ENCODE measurements around the gene ANXA6.

Gene ANXA6

DNA sequence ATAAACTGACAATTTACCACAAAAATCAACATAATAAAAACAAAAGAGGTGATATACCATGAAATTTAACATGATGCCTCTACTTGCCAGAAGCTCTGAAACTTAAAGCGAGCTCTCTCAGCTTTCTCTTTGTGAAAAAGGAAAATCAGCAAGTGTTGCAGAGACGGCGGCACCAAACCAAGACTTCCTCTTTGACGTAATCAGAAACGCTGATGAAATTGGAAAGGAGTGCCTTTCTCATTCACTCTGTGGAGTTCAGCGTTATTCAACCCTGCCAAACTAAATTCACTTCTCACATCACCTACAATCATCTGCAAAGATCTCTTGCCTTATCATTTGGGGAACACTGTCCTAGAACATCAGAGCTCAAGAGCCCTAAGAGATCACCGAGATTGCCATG, 32.2 kb downstream of the ANXA6 start:
- DNase-seq = no peak

DNA sequence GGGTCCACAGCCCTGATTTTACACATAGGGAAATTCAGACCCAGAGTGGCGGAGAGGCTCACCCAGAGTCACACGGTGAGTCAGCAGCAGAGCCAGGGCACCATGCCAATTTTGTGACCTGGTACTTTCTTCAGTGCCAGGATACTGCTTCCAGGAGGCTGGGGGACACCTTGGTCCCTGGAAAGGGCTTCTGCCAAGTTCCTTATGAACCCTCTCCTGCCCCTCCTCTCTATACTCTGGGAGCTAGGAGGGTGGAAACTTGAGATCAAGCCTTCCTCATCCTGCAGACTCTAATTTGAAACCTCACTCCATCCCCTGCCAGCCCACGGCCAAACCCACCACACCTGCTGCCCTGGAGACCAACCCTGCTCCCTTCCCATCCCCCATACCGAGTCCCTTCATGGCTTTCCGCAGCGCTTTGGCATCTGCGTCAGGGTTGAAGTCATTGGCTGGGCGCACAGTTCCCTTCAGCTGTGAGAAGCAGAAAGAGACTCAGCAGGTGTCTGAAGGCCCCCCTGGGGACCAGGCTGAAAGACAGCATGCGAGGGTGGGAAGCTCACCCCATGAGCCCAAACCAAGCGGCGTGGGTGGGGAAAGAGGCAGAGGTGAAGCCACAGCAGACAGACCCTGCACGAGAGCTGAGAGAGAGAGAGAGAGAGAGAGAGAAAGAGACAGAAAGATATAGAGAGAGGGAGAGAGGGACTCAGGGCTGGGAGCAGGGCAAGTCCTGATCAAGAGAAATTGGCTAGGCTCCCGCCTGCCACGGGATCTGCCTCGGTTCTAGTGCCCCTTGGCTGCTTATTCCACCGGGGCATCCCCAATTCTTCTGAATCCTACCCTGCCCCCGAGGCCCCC, 33.5 kb downstream of the ANXA6 start:
- DNase-seq = no peak

DNA sequence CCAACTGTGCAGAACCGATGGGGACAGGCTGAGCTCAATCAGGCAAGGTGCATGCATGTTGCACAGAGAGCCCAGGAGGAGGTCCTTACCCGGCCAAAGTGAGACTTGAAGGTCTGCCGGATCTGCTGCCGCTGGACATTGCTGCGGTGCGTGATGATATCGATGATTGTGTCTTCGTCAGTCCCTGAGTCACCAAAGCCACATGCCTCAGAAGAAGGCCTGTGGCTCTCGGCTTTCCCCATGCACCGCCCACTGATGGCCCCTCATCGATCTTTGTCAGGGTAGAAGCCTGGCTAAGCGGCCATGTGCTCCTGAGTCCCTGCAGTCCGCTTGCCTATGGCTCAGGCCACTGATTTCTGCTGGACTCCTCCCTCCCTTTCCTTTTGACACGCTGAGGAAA, 34.8 kb downstream of the ANXA6 start:
- DNase-seq = no peak

DNA sequence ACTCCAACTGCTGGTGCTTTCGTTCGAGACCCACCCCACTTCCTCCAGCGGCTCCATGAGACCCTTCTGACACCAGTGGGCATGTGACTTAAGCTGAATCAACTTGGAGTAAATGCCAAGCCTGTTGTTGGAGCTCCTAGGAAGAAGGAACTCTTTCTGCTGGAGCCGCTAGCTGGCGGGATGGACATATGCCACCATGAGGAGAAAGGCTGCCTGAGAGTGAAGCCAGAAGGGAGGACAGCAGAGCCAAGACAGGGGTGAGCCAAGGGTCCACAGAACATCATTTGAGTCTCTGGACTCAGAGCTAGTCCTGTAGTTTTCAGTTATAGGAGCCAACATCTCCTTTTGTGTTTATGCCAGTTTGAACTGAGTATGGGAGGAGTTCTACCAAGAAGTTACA, 35.9 kb downstream of the ANXA6 start:
- DNase-seq = no peak

DNA sequence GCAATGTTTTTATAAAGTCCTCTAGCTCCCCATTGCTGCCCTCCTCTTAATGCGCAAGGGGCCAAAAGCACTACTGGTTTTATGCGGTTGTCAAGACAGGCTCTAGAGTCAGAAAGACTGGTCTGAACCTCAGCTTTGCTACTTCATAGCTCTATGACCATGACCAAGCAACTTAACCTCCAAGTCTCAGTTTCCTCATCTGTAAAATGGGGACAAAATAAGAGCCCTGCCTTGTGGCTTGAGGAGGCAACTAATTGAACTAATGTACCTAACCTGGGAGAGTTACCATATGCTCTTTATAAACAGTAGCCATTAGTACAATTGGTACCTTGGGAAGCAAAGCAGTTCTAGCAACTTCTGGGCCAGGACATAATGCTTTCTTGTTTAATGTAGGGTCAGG, 36.5 kb downstream of the ANXA6 start:
- DNase-seq = no peak

DNA sequence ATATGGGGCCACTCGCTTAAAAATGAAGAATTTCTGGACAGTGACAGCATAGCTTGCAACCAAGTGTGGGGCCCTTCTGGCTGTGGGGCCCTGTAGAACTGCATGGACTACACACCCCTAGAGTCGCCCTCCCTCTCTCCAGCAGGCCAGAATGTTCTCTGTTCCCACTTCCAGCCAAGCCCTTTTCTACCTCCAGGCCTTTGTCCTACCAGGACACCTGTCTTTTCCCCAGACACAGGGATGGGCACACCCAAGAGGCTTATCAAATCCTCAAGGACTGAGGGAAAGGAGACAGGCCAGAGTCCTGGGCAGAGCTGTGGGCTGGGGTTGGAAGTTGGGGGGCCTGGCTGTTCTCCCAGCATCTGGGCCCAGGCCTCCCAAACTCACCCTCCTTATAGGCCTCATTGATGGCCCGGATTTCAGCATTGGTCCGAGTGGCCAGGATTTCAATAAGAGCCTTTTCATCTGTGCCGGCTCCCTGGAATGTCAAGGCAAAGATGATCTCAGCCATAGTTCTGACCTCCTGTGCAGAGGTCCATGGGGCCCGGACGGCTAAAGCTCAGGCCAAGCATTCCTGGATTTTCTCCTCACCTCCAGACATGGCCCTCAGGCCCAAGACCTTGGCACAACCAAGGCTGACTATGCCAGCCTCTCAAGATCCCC, 38.5 kb downstream of the ANXA6 start:
- DNase-seq = no peak

DNA sequence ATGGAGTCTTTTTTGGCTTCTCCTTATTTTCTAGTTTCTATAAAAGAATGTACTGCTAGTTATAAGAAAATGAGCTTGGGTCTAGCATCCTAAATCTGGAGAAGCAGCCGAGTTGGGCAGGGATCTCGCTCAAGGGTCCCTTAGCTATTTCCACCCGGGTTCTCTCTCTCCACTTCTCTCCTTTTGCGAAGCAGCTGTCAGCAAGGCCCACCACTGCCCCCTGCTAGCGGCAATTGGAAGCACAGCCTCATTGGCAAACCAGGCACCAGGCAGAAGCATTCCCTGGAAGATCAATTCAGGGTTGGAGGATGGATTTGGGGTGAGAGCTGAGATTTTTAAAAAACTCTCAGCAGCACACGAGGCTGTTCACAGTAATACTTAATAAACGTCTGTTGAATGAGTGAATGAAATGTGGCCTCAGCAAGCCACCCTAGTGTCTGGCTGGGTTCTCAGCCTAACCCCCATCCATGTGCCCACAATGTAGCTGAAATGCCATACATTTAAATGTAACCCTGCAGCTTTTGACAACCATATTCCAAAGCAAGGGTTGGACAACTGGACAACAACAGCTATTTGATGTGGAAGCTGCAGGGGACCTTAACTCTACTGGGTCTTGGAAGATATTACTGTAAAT, 42.2 kb downstream of the ANXA6 start:
- no peak for DNase-seq

DNA sequence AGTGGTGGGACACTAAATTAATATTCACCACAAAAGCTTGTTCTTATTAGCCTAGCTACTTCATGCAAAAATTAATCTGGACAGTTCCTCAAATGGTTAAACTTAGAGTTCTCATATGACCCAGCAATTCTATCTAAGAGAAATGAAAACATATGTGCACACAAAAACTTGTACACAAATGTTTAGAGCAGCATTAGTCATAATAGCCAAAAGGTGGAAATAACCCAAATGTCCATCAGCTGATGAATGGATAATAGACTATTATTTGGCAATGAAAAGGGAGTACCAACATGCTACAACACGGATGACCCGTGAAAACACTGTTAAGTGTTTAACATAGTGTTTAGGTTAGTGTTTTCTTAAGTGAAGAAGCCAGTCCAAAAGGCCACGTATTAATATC, 43.9 kb downstream of the ANXA6 start:
- no peak for DNase-seq

DNA sequence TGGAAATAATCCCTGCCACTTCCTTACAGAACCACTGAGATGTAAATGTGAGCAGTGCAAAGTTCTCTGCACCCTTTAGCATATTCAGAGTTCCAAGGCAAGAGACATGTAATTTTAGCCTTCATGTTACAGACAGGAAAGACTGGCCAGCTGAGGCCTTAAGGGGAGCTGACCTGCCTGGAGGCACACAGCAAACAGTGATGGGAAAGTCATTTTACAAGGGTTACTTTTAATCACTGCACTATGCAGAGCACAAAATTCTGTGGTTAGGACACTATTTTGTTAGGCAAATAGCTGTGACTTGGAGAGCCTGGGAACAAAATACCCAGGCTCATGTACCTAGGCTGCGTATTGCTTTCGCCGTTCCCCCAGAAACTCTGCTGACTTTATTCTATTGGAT, 46.6 kb downstream of the ANXA6 start:
- no peak for DNase-seq

DNA sequence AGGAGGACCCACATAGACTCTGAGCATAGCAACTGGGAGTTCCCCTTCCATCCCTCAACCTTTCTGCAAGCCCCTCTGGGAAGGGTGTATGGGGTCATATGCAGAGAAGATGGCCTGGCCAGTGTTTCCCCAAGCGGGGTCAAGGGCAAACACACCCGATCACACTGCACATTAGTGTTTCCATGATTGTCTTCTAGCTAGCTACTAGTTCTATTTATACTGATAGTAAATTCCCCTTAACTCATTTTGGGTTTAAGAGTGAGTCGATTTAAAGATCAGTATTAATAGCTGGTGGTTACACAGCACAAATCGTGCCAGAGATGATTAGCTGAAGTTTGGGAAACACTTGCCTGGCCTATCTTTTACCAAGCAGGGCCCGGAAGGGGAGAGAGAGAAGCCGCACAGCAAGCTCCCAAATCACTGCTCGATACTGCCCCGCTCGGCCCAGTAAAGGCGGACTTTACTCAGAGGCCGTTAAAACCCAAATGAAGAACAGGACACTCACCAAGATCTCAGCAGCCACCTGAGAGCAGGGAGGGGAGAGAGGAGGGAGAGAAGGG, 47.4 kb downstream of the ANXA6 start:
- no peak for DNase-seq

DNA sequence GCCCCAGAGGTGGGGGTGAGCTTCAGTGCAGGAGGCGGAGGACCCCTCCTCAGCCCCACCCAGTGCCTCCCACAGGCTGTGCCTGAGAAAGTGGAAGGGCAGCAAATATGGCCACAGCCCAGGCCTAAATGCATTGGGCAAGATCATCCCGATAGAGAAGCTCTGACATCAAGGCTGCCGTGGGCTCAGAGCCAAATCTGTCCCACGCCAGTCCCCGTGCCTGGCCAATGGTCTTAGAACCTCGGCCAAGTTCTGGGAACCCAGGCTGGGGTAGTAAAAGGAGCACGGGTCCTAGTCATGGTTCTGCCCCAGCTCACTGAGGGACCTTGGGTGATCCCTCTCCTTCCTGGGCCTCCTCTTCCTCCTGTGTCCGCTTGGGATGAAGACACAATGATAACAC, 49.0 kb downstream of the ANXA6 start:
- no peak for DNase-seq

DNA sequence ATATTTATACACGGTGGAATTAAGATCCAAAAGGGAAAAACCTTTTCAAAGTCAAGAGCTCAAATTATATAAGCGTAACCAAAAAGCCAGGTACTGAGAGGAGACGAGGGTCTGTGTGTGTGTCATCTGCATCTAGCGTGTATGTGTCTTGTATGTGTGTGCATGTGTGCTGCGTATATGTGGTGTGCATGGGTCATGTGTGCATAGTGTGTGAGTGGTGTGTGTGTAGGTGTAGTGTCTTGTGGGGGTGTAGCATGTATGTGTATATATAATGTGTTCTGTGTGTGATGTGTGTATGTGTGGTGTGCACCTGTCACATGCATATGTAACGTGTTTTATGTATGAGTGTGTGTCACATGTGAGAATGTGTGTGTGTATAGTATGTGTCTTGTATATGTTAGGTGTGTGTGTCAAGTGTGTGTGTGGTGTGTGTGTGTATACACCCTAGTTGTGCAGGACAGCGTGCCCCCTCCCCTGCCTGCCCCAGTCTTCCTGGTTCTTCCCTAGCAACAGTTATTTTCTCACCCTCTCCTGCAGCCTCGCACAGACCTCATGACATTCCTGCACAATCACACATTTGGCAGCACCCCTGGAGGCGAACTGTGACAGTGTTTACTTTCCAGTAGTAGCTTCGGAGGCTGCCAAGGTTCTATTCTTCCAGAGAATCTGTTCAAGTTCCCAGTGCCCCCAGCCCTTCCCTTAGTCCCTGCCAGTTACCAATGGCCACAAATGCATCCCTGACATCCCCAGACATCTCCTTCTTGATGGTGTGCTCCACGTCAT, 49.6 kb downstream of the ANXA6 start:
- DNase-seq = no peak

DNA sequence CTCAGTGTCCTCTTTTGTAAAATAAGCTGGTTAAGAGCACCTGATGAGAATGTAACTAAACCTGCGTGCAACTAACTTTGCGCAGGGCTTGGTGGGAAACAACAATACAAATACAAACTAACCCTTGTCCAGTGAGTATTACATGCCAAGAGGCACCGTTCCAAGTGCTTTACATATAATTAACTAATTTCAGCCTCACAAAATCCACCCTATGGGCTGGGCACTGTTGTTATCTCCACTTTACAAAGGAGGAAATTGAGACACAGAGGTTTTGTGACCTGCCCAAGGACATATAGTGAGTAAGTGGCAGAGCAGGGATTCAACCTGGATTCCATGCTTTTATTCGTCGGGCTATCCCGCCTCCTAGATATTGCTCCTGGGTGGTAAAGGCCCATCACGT, 50.5 kb downstream of the ANXA6 start:
- DNase-seq = no peak

DNA sequence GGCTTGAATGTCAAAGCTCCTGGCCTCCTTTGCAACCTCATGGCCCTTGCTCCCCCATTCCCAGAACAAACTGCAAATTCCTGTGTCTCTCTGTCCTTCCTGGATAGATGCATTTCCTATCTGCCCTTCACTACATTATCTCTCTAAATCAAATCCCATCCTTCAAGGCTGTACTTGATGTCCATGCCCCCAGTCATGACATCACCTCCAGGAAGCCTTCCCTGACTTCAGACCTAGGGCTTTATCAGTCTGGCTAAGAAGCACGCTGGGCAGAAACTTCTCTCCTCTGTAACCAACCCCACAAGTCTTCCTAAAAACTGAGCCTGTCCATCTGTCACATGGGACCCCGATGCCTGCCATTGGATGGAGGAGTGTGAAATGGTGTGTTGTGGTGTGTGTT, 51.1 kb downstream of the ANXA6 start:
- DNase-seq = no peak

DNA sequence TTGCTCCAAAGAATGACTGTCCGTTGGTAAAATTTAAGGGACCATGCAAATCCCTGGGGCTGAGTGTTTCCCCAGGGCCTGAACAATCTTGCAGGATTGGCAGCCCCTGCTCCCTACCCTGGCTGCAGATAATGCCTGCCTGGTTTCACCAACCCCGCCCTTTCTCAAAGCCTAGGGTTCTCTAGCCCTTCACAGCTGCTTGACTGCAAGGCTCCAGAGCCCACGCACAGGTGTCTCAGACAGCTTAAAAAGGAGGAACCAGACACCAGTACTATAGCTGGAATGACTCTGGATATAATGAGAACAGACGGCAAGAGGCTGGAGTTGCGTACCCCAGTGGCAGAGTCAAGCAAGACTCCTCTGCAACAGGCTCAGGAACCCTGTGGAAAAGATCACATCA, 51.5 kb downstream of the ANXA6 start:
- no peak for DNase-seq

DNA sequence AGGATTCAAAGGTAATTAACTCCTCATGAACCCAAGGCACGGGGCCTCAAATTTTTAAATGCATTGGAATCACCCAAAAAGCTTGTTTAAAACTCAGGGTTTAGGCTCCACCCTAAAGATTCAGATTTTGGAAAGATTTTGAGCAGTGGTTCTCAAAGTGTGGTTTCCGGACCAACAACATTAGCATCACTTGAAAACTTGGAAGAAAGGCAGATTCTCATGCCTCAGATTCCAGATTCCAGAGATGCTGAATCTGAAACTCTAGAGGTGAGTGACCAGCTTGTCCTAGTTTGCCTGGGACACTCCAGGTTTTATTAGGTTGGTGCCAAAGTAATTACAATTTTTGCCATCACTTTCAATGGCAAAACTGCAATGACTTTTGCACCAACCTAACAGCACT, 52.0 kb downstream of the ANXA6 start:
- no peak for DNase-seq

DNA sequence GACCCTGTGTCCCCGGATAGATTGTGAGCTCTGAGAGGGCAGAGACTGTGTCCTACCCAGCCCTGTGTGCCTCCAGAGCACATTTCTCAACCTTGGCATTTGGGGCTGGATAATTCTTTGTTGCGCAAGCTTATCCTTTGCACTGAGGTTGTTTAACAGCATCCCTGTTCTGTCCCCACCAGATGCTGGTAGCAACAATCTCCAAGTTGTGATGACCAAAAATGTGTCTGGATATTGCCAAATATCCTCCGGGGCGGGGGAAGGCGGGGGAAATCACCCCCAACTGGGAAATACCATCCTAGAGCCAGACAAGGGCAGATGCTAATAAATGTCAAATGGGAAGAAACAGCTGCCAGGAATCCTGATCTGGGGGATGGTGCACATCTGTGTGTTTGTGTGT, 52.8 kb downstream of the ANXA6 start:
- no peak for DNase-seq

DNA sequence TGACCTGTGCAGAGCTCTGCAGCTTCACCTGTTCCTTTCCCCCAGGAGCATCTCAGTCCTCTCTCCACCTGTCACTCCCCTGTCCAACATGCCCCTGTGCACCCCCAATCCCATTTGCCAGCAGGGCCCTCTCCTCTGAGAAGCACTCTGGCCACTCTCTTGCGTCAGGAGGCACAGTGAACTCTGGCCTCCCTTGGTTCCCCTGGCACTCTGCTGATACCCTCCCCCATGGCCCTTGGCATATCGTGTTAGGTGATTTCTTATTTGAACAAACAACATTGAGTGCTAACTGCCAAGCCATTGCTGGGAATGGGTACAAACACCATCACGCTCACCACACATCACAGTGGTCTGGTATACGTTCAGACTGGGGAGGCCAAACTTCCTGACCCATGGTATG, 55.8 kb downstream of the ANXA6 start:
- no peak for DNase-seq

DNA sequence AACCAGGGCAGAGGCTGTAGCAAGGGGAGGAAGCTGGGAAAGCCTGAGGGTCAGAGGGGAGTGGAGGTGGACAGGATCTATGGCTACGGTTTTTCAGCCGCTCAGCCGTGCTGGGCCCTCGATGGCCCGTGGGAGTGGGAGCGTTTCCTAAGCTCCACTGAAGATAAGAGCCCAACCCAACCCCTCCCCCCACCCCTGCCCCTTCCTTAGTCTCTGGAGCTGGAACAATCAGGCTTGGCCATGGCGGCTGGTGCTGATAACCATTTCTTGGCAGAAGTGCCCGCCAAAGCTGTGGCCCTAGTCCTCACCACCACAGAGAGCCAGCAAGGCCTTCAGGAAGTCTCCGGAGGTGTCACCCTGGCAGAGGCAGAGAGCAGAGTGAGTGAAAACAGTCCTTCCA, 56.4 kb downstream of the ANXA6 start:
- no peak for DNase-seq

DNA sequence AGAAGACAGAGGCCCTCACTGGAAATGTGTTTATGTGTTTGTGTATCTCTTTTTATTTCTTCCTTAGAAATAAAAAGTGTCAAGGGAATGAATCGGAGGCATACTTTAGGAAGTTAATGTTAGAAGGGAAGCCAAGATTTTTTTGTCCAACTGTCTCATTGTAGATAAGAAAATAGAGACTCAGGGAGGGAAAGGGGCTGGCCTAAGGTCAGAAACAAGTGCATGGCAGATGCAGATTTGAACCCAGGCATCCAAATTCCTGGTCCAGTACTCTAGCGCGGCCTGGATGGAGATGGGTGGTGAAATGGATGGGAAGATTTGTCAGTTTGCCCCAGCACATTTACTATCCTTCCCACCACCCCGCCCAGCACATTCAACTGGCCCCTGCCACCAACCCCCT, 56.9 kb downstream of the ANXA6 start:
- DNase-seq = no peak

DNA sequence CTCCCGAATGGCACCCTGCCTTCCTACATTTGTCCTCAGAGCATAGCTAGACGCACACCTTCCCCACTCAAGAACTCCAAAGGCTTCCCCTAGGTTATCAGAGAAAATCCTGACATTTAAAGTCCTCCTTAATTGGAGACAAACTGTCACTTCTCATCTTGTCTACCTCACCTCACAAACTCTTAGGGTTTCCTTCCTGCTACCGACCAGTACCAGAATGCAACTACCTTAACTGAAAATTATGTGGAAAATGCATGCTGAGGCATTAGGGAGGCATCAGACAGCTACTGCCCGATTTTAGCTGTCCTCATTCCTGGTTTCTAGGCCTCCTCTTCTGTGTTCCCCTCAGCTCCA, 58.8 kb downstream of the ANXA6 start:
- no peak for DNase-seq

DNA sequence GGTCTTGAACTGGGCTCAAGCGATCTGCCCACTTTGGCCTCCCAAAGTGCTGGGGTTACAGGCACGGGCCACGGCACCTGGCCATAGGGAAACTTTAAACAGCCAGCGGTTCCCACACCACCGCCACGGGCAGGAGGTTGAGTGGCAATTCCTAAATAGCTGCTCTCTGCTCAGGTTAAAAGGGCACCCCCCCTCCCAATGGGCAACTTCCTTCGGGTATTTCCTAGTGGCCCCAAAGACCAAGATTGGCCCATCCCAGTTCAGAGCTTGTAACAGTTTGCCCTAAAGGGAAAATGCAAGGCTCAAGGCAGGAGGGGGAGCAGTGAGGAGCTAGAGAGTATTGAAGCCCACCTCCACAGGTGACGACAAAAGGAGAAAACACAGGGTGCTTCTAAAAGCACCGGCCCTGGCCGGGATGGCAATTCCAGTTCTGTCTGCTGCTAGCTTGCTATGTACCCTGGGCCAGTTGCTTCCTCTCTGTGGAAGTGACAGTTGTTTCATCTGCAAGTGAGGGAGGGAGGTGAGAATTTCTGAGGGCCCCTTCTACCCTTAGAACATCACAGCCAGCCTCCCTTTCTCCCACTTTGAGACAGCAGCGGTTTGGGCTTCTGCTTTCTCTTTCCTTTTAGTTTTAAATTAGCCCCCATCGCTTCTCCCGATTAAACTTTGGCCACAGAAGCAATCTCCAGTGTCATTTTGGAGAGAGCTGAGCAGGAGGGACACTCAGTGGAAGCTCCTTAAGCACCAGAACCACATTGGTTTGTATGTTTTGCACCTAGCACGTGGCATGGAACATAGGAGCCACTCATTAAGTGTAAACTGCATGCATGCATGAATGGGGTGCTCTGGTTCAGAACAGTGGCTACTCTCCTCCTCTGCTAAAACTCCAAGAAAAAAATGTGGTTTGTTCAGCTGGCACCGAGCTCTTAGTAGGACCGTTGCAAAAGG, 59.5 kb downstream of the ANXA6 start:
- DNase-seq = no peak

All from NCI-H2081 treated with DMSO at 0.1 percent for 48 hours (cell line).